D721Med (cell line): Measurements from ENCODE around the gene PXDN.
"Not testable (repeated sequence)": the region's sequence is repeated elsewhere in the genome, so short reads cannot be mapped to it uniquely, and the experiment has no call there.

Experiments used
- DNase-seq: peaks from one replicate; pipeline ENCODE4 v3.0.0; 2011; ENCODE audit warnings: low spot score; ENCODE audit not compliant: insufficient read length
- FAIRE-seq: peaks from 2 replicates; lab custom pipeline; 2011; peaks lifted over from hg19 to GRCh38; lab: Jason Lieb, UNC
- TF ChIP-seq, protein P1 (sequence below): IDR thresholded peaks from 2 replicates; pipeline ENCODE4 v1.5.1; 2012; ENCODE audit warnings: mild to moderate bottlenecking, control low read depth; ENCODE audit not compliant: insufficient read depth; ENCODE audit errors: missing control alignments

Gene PXDN

GRCh38 chr2:1758171-1758570 lies 13.9 kb upstream of the PXDN start:
- DNase-seq: no peak

GRCh38 chr2:1757567-1757966 lies 13.3 kb upstream of the PXDN start:
- DNase-seq: no peak
- TF ChIP-seq, protein P1, sequence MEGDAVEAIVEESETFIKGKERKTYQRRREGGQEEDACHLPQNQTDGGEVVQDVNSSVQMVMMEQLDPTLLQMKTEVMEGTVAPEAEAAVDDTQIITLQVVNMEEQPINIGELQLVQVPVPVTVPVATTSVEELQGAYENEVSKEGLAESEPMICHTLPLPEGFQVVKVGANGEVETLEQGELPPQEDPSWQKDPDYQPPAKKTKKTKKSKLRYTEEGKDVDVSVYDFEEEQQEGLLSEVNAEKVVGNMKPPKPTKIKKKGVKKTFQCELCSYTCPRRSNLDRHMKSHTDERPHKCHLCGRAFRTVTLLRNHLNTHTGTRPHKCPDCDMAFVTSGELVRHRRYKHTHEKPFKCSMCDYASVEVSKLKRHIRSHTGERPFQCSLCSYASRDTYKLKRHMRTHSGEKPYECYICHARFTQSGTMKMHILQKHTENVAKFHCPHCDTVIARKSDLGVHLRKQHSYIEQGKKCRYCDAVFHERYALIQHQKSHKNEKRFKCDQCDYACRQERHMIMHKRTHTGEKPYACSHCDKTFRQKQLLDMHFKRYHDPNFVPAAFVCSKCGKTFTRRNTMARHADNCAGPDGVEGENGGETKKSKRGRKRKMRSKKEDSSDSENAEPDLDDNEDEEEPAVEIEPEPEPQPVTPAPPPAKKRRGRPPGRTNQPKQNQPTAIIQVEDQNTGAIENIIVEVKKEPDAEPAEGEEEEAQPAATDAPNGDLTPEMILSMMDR: no peak
- no peak for FAIRE-seq

More at GRCh38 chr2:1758171-1758570, 13.9 kb upstream of the PXDN start:
- FAIRE-seq: no peak
- TF ChIP-seq, protein P1: no peak

GRCh38 chr2:1757146-1757545 lies 12.8 kb upstream of the PXDN start:
- not testable (repeated sequence) for DNase-seq, FAIRE-seq

GRCh38 chr2:1756456-1756855 lies 12.1 kb upstream of the PXDN start:
- no peak for DNase-seq
- no peak for FAIRE-seq
- TF ChIP-seq, protein P1: no peak

- TF ChIP-seq, protein P1: no peak
- no peak for DNase-seq
- no peak for FAIRE-seq
These were observed 11.3 kb upstream of the PXDN start for GRCh38 chr2:1755436-1756191.

- TF ChIP-seq, protein P1: no peak
- DNase-seq: no peak
- no peak for FAIRE-seq
These were observed 10.3 kb upstream of the PXDN start for GRCh38 chr2:1754461-1755170.

DNA sequence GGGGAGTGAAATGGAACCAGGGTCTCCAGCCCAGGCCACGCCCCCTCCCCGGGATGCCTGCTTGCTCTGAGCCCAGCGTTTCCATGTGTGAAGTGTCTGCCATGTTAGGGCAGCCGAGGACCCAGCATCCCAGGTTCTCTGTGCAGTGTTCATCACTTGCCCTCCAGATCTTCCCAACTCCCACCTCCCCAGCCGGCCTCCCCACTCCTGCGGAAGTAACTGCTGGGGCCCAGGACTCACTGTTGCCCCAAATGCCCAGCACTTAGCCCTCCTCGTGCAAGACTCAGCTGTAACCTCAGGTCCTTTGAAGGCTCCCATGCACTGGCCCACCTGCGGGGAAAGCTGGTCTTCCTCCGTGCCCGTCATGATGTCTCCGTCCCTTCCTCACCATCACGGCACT lies 9.7 kb upstream of the PXDN start:
- DNase-seq: no peak
- TF ChIP-seq, protein P1: no peak
- no peak for FAIRE-seq
